B cell (primary cell): Measurements from ENCODE around the gene IGLON5. TPM values are rescaled to one million over a fixed set of nuclear protein-coding genes. Genes with fewer than 3 reads are reported as not detected.

Experiments used
- ATAC-seq: fragments of 200-7000 bp; cut with Tn5 transposase; one replicate; pipeline ENCODE4 v1.10.0; 2021; ENCODE audit warnings: low read depth, mild to moderate bottlenecking, moderate number of reproducible peaks, moderate library complexity
- CTCF ChIA-PET: fragments of 350-600 bp; sonication (Branson Sonifier 250); formaldehyde crosslinking; loops from one replicate; lab custom pipeline; 2021; ENCODE audit warnings: antibody characterized with exemption, inconsistent platforms; lab: Charles Lee
- POLR2A ChIA-PET: fragments of 350-600 bp; sonication (Branson Sonifier 250); formaldehyde crosslinking; loops from one replicate; lab custom pipeline; 2021; ENCODE audit warnings: antibody characterized with exemption; lab: Charles Lee
- DNase-seq: peaks from one replicate; pipeline ENCODE4 v3.0.0; 2013
- H2AFZ ChIP-seq: 2 replicates; pipeline ENCODE4 v1.6.1; 2012; ENCODE audit warnings: mild to moderate bottlenecking, low read depth, low read length; ENCODE audit not compliant: insufficient read depth, poor library complexity, severe bottlenecking
- H3K27ac ChIP-seq, 2 donors: 1 replicate in 1 of 2; 2 replicates in 1 of 2; pipeline ENCODE4 v1.5.1; 2012 to 2013; ENCODE audit warnings: low read length in 2 of 2, mild to moderate bottlenecking in 2 of 2, moderate library complexity in 1 of 2
- H3K27me3 ChIP-seq, 4 experiments: fragments of 200-600 bp in 1 of 4; sonication (generic) in 1 of 4; replicated peaks in 1 of 4; 1 replicate in 2 of 4; 2 replicates in 2 of 4; pipeline versions ENCODE4 v1.6.1 to v1.7.0; 2013 to 2016; ENCODE audit warnings: low read length in 3 of 4, mild to moderate bottlenecking in 2 of 4, mixed read lengths in 1 of 4, moderate library complexity in 1 of 4; ENCODE audit not compliant: insufficient read depth in 4 of 4, control insufficient read depth in 3 of 4; ENCODE audit errors: control extremely low read depth in 1 of 4
- H3K36me3 ChIP-seq, 2 experiments: replicated peaks in 1 of 2; 1 replicate in 1 of 2; 2 replicates in 1 of 2; pipeline versions ENCODE4 v1.6.1 to v1.7.1; 2013; ENCODE audit warnings: low read length in 1 of 2; ENCODE audit not compliant: insufficient read depth in 2 of 2, control insufficient read depth in 1 of 2; ENCODE audit errors: control extremely low read depth in 1 of 2, extremely low read depth in 1 of 2
- H3K4me1 ChIP-seq, 2 donors: fragments of 200-600 bp in 1 of 2; sonication (generic) in 1 of 2; 1 replicate in 1 of 2; 2 replicates in 1 of 2; pipeline versions ENCODE4 v1.5.1 to v1.6.1; 2013 to 2017; ENCODE audit warnings: low read length in 2 of 2; ENCODE audit not compliant: control insufficient read depth in 2 of 2, insufficient read depth in 2 of 2
- H3K4me2 ChIP-seq: replicated peaks from 2 replicates; pipeline ENCODE3; 2012; ENCODE audit warnings: mild to moderate bottlenecking, low read depth, low read length; ENCODE audit not compliant: poor library complexity, severe bottlenecking
- H3K4me3 ChIP-seq, 5 experiments: fragments of 200-600 bp in 1 of 5; sonication (generic) in 1 of 5; 1 replicate in 3 of 5; 2 replicates in 2 of 5; pipeline versions ENCODE4 v1.5.1 to v1.7.0; 2011 to 2016; ENCODE audit warnings: low read length in 4 of 5, mild to moderate bottlenecking in 4 of 5, low read depth in 2 of 5, control low read depth in 1 of 5, moderate library complexity in 1 of 5; ENCODE audit not compliant: insufficient read depth in 1 of 5; ENCODE audit errors: control extremely low read depth in 1 of 5, extremely low read depth in 1 of 5
- H3K79me2 ChIP-seq: fragments of 200-600 bp; sonication (generic); one replicate; pipeline ENCODE4 v1.6.0; 2016; ENCODE audit warnings: low read length; ENCODE audit not compliant: control insufficient read depth, insufficient read depth
- H3K9ac ChIP-seq: fragments of 200-600 bp; sonication (generic); 2 replicates; pipeline ENCODE4 v1.6.1; 2017; ENCODE audit warnings: mild to moderate bottlenecking, low read length, moderate library complexity
- H3K9me3 ChIP-seq, 3 donors: one replicate each; pipeline versions ENCODE4 v1.6.1 to v1.7.1; 2013; ENCODE audit warnings: low read length in 2 of 3; ENCODE audit not compliant: control insufficient read depth in 2 of 3, insufficient read depth in 1 of 3; ENCODE audit errors: control extremely low read depth in 1 of 3
- H4K20me1 ChIP-seq: 2 replicates; pipeline ENCODE4 v1.6.0; 2012; ENCODE audit warnings: mild to moderate bottlenecking, low read length; ENCODE audit not compliant: insufficient read depth, control insufficient read depth, poor library complexity, severe bottlenecking
- H3K27ac Mint-ChIP-seq: one replicate; pipeline ENCODE4 v1.8.0; 2021; ENCODE audit warnings: mixed read lengths
- H3K27me3 Mint-ChIP-seq: one replicate; pipeline ENCODE4 v1.8.0; 2021; ENCODE audit warnings: mixed read lengths
- H3K4me1 Mint-ChIP-seq: one replicate; pipeline ENCODE4 v1.8.0; 2021; ENCODE audit warnings: mixed read lengths
- H3K4me3 Mint-ChIP-seq: one replicate; pipeline ENCODE4 v1.8.0; 2021; ENCODE audit warnings: mixed read lengths
- H3K9me3 Mint-ChIP-seq: one replicate; pipeline ENCODE4 v1.8.0; 2022; ENCODE audit warnings: mixed read lengths; ENCODE audit not compliant: insufficient read depth
- CTCF ChIP-seq: fragments of 200-600 bp; IDR thresholded peaks from one replicate; pipeline ENCODE4 v1.8.0; 2022; ENCODE audit warnings: antibody characterized with exemption, mild to moderate bottlenecking
- EZH2 ChIP-seq: IDR thresholded peaks from 2 replicates; pipeline ENCODE4 v1.6.1; 2012; ENCODE audit warnings: borderline replicate concordance, low read depth, mild to moderate bottlenecking, moderate library complexity, low read length; ENCODE audit not compliant: insufficient read depth, poor library complexity, severe bottlenecking
- WGBS: methylation state at CpG from one replicate; pipeline ENCODE4 v1.1.5; 2013; ENCODE audit warnings: missing lambda C conversion rate; ENCODE audit not compliant: insufficient coverage; 5-methylcytosine and 5-hydroxymethylcytosine counted together
- intact Hi-C: fragments of 100-400 bp; cut with micrococcal nuclease; formaldehyde crosslinking; loops from one replicate; pipeline ENCODE4 v1.10.0; 2022
- polyA plus RNA-seq: library from polyadenylated mRNA; depleted of rRNA; stranded (reverse); fragments of >200 nt; gene quantifications from 2 replicates; pipeline ENCODE4 v1.2.3, GENCODE V29; 2012
- total RNA-seq, 2 donors: library from RNA; stranded (reverse); fragments of 120-200 nt in 1 of 2; gene quantifications; 1 replicate in 1 of 2; 2 replicates in 1 of 2; pipeline versions ENCODE4 v1.2.3 to v1.2.4, GENCODE V29; 2013 to 2022

Gene IGLON5
- total and polyA plus RNA-seq, 2 donors (not counting 1 experiment from before 2014, with no cell fraction given), result not detected

GRCh38 chr19:51319649-51320279 is 8.3 kb downstream of the IGLON5 start:
- peaks cover 0 to 11% (median 0%) of the 10 kb centered on the region in 3 donors for H3K9me3 ChIP-seq
- no peaks in the 10 kb centered on the region for H3K36me3 ChIP-seq
- Mint-ChIP-seq H3K27me3 (peaks cover 53% of the 10 kb centered on the region), H3K4me3 (no peak overlapping the region), H3K27ac (no peak overlapping the region), H3K9me3 (no peaks in the 10 kb centered on the region), H3K4me1 (peaks cover 1% of the 10 kb centered on the region)
- no peak overlapping the region for H3K4me3 ChIP-seq
- TF ChIP-seq CTCF (no peak), EZH2 (no peak)
- no peaks in the 10 kb centered on the region for H4K20me1 ChIP-seq
- ATAC-seq (no peak), DNase-seq (no peak)
- H3K79me2 ChIP-seq, result no peaks in the 10 kb centered on the region
- H3K9ac ChIP-seq, result no peak overlapping the region
- intact Hi-C loops, result no loop called here
- CTCF ChIA-PET, result no interaction called here
- H3K27me3 ChIP-seq, result peaks cover 0 to 6% (median 0%) of the 10 kb centered on the region in 4 experiments
- no peak overlapping the region for H3K4me2 ChIP-seq
- WGBS, result 91% methylated on average over 8 of the region's 14 CpGs
- no peak overlapping the region for H2AFZ ChIP-seq
- H3K27ac ChIP-seq, result no peak overlapping the region
- POLR2A ChIA-PET, result no interaction called here
- H3K4me1 ChIP-seq, result no peaks in the 10 kb centered on the region

GRCh38 chr19:51320280-51320657 is 8.8 kb downstream of the IGLON5 start:
- POLR2A ChIA-PET, result no interaction called here
- DNase-seq, result no peak
- intact Hi-C loops, result no loop called here

More at GRCh38 chr19:51320280-51320657, 8.8 kb downstream of the IGLON5 start:
- no peaks in the 10 kb centered on the region for H3K4me1 ChIP-seq
- WGBS, result 79% methylated on average over 14 of the region's 14 CpGs
- no peak overlapping the region for H3K4me2 ChIP-seq
- H3K9ac ChIP-seq, result no peak overlapping the region
- no peak overlapping the region for H3K27ac ChIP-seq
- H3K27ac Mint-ChIP-seq, result no peak overlapping the region
- no peak overlapping the region for H3K4me3 Mint-ChIP-seq
- peaks cover 51% of the 10 kb centered on the region for H3K27me3 Mint-ChIP-seq
- no peak for TF ChIP-seq CTCF
- no peak for TF ChIP-seq EZH2
- no peaks in the 10 kb centered on the region for H3K36me3 ChIP-seq
- no peak overlapping the region for H2AFZ ChIP-seq
- CTCF ChIA-PET, result no interaction called here
- H3K4me3 ChIP-seq, result no peak overlapping the region
- H4K20me1 ChIP-seq, result no peaks in the 10 kb centered on the region
- H3K9me3 ChIP-seq, result peaks cover 0 to 8% (median 0%) of the 10 kb centered on the region in 3 donors
- no peaks in the 10 kb centered on the region for H3K79me2 ChIP-seq
- H3K9me3 Mint-ChIP-seq, result no peaks in the 10 kb centered on the region
- peaks cover 1% of the 10 kb centered on the region for H3K4me1 Mint-ChIP-seq
- ATAC-seq, result no peak
- H3K27me3 ChIP-seq, result peaks cover 0 to 9% (median under 1%) of the 10 kb centered on the region in 4 experiments
